ENCODE results near the gene MCCC2. TPM values are rescaled to one million over a fixed set of nuclear protein-coding genes. Genes with fewer than 3 reads are reported as not detected.

The MCCC2 gene
- total and polyA plus RNA-seq, 2 experiments from 2014 or later: 31.9 to 59.1 TPM

DNA sequence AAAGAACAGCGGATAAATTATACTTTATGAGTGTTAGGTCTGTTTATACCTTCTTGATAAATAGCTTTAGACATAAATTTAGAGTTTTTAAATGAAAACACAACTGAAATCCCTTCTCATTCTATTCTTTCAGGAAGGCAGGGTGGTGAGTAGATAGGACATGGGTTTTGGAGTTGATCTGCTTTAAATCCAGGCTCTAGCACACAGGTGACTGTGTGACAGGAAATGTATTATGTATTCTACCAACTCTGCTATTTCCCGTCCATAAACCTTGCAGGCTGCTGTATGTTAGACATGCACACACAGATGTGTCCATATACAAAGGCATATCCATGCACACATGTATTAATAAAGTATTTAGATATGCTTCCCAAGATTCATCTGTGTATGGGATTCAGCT, 112.6 kb downstream of the MCCC2 start:
- DNase-seq (ENCODE audit: low spot score) (no peak), ATAC-seq (no peak)
- no peak for TF ChIP-seq NANOG (IDR thresholded peaks at IDR 0.05; ENCODE audit: borderline replicate concordance)
- TF ChIP-seq, protein P1, sequence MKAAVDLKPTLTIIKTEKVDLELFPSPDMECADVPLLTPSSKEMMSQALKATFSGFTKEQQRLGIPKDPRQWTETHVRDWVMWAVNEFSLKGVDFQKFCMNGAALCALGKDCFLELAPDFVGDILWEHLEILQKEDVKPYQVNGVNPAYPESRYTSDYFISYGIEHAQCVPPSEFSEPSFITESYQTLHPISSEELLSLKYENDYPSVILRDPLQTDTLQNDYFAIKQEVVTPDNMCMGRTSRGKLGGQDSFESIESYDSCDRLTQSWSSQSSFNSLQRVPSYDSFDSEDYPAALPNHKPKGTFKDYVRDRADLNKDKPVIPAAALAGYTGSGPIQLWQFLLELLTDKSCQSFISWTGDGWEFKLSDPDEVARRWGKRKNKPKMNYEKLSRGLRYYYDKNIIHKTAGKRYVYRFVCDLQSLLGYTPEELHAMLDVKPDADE (IDR thresholded peaks at IDR 0.05): no peak
- no peak for TF ChIP-seq STAT1 (IDR thresholded peaks at IDR 0.05; ENCODE audit: unreplicated experiment)
- TF ChIP-seq CREB1 (CRISPR knock-in tag; IDR thresholded peaks at IDR 0.05; ENCODE audit: low read depth): no peak
- TF ChIP-seq, protein P2, sequence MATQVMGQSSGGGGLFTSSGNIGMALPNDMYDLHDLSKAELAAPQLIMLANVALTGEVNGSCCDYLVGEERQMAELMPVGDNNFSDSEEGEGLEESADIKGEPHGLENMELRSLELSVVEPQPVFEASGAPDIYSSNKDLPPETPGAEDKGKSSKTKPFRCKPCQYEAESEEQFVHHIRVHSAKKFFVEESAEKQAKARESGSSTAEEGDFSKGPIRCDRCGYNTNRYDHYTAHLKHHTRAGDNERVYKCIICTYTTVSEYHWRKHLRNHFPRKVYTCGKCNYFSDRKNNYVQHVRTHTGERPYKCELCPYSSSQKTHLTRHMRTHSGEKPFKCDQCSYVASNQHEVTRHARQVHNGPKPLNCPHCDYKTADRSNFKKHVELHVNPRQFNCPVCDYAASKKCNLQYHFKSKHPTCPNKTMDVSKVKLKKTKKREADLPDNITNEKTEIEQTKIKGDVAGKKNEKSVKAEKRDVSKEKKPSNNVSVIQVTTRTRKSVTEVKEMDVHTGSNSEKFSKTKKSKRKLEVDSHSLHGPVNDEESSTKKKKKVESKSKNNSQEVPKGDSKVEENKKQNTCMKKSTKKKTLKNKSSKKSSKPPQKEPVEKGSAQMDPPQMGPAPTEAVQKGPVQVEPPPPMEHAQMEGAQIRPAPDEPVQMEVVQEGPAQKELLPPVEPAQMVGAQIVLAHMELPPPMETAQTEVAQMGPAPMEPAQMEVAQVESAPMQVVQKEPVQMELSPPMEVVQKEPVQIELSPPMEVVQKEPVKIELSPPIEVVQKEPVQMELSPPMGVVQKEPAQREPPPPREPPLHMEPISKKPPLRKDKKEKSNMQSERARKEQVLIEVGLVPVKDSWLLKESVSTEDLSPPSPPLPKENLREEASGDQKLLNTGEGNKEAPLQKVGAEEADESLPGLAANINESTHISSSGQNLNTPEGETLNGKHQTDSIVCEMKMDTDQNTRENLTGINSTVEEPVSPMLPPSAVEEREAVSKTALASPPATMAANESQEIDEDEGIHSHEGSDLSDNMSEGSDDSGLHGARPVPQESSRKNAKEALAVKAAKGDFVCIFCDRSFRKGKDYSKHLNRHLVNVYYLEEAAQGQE (IDR thresholded peaks at IDR 0.05; ENCODE audit: unreplicated experiment): no peak
- Histone ChIP-seq H4K20me1 (replicated peaks; ENCODE audit: insufficient read depth) (no peaks in the 10 kb centered on the region), H3K9me2 (ENCODE audit: insufficient read depth) (no peaks in the 10 kb centered on the region), H3K79me2 (replicated peaks; ENCODE audit: insufficient read depth) (no peaks in the 10 kb centered on the region), H3K36me3 (ENCODE audit: insufficient read depth) (no peaks in the 10 kb centered on the region), H3K4me3 (no peak overlapping the region), H3F3A (replicated peaks; ENCODE audit: low read depth) (no peaks in the 10 kb centered on the region), H3K4me2 (no peak overlapping the region), H3K4me1 (ENCODE audit: insufficient read depth) (peaks cover 8% of the 10 kb centered on the region), H3K27me3 (ENCODE audit: insufficient read depth) (no peaks in the 10 kb centered on the region), H2AFZ (no peak overlapping the region), H3K27ac (ENCODE audit: low read depth) (no peak overlapping the region)
- H3K4me3 Mint-ChIP-seq: no peak overlapping the region
- H3K36me3 Mint-ChIP-seq (ENCODE audit: low read depth): no peaks in the 10 kb centered on the region; the same call in 2 of the 3 replicates
- peaks cover 26% of the 10 kb centered on the region for H3K4me1 Mint-ChIP-seq
- peaks cover 4% of the 10 kb centered on the region for H3K27me3 Mint-ChIP-seq (ENCODE audit: insufficient read depth, low read depth, poor library complexity)
- H3K27ac Mint-ChIP-seq: no peak overlapping the region
- no peaks in the 10 kb centered on the region for H3K9me3 Mint-ChIP-seq

DNA sequence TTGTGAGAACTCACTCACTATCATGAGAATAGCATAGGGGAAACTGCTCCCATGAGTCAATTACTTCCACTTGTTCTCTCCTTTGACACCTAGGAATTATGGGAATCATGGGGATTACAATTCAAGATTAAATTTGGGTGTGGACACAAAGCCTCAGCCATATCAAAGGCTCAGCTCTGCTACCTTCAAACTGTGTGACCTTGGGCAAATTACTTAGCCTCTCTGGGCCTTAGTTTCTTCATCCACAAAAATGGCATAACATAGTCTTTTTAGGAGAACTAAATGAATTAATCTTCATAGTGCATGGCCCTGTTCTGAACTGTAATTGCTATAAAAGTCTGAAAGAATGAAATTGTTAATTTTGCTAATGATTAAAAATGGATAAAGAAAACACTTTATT, 113.7 kb downstream of the MCCC2 start:
- H3K9me2 ChIP-seq (ENCODE audit: insufficient read depth): no peaks in the 10 kb centered on the region
- no peaks in the 10 kb centered on the region for H3K79me2 ChIP-seq (replicated peaks; ENCODE audit: insufficient read depth)
- ATAC-seq (no peak), DNase-seq (ENCODE audit: low spot score) (no peak)
- H2AFZ ChIP-seq: no peak overlapping the region
- no peak overlapping the region for H3K4me2 ChIP-seq
- H3K27me3 Mint-ChIP-seq (ENCODE audit: insufficient read depth, low read depth, poor library complexity): peaks cover 4% of the 10 kb centered on the region
- H3K4me1 Mint-ChIP-seq: peaks cover 19% of the 10 kb centered on the region
- H3K4me3 ChIP-seq: no peak overlapping the region
- no peak overlapping the region for H3K27ac ChIP-seq (ENCODE audit: low read depth)
- H3K9me3 Mint-ChIP-seq: no peaks in the 10 kb centered on the region
- no peaks in the 10 kb centered on the region for H3K27me3 ChIP-seq (ENCODE audit: insufficient read depth)
- H3K4me1 ChIP-seq (ENCODE audit: insufficient read depth): peaks cover 6% of the 10 kb centered on the region; the same call in 1 of the 2 replicates
- no peak overlapping the region for H3K27ac Mint-ChIP-seq
- no peak overlapping the region for H3K4me3 Mint-ChIP-seq
- H3F3A ChIP-seq (replicated peaks; ENCODE audit: low read depth): no peaks in the 10 kb centered on the region
- no peaks in the 10 kb centered on the region; the same call in 2 of the 3 replicates for H3K36me3 Mint-ChIP-seq (ENCODE audit: low read depth)
- no peaks in the 10 kb centered on the region for H4K20me1 ChIP-seq (replicated peaks; ENCODE audit: insufficient read depth)
- H3K36me3 ChIP-seq (ENCODE audit: insufficient read depth): no peaks in the 10 kb centered on the region
- TF ChIP-seq, protein P2 (IDR thresholded peaks at IDR 0.05; ENCODE audit: unreplicated experiment): no peak
- TF ChIP-seq JUNB (IDR thresholded peaks at IDR 0.05; ENCODE audit: unreplicated experiment) (no peak), ZNF114 (CRISPR knock-in tag; IDR thresholded peaks at IDR 0.05) (no peak), NANOG (IDR thresholded peaks at IDR 0.05; ENCODE audit: borderline replicate concordance) (no peak), EZH2 (IDR thresholded peaks at IDR 0.05; ENCODE audit: low read depth, unreplicated experiment) (no peak)

Data from GM23338 (cell line).